ENCODE results near the gene IQCK. TPM values are rescaled to one million over a fixed set of nuclear protein-coding genes. Genes with fewer than 3 reads are reported as not detected.
A peak's percentile ranks its signal among the peaks of the same experiment; 100 is the strongest.
"Not testable (repeated sequence)": the region's sequence is repeated elsewhere in the genome, so short reads cannot be mapped to it uniquely, and the experiment has no call there.

The IQCK gene
- total and polyA plus RNA-seq, 2 donors (not counting 1 experiment from before 2014, with no cell fraction given), result 4.6 to 9.9 TPM

DNA sequence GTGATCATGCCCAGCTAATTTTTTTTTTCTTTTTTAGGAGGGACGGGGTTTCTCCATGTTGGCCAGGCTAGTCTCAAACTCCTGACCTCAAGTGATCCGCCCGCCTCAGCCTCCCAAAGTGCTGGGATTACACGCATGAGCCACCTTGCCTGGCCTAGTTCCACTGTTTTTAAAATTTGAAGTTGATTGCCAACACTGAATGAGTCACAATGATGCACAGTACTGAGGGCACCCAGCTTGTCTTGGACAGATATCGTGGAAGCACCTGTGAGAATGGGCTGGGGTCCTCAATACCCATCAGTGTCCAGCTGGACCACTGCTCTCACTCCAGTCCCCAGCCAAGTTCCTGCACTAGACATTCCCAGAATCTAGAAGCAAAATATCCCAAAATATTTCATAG lies 2.5 kb upstream of the IQCK start:
- Histone ChIP-seq H2AFZ (ENCODE audit: low read length) (no peak overlapping the region), H3K4me2 (ENCODE audit: extremely low read depth, insufficient read depth, low read length) (no peak overlapping the region), H3K9me3 (ENCODE audit: control insufficient read depth, insufficient read depth, low read depth, low read length) (no peaks in the 10 kb centered on the region), H3K9ac (ENCODE audit: insufficient read depth, low read length) (no peak overlapping the region), H3K27me3 (ENCODE audit: control insufficient read depth, insufficient read depth, low read length) (no peaks in the 10 kb centered on the region), H3K36me3 (ENCODE audit: control insufficient read depth, insufficient read depth, low read length) (peaks cover 11% of the 10 kb centered on the region), H3K27ac (ENCODE audit: insufficient read depth, low read length) (no peak overlapping the region), H3K4me3 (replicated peaks in 1 of 4; ENCODE audit: control extremely low read depth in 1 of 4, insufficient read depth in 1 of 4, low read depth in 3 of 4, low read length in 4 of 4) (no peak overlapping the region), H3K4me1 (ENCODE audit: control insufficient read depth, extremely low read depth, insufficient read depth, low read length) (no peaks in the 10 kb centered on the region), H3K79me2 (ENCODE audit: control insufficient read depth, insufficient read depth, low read length) (peaks cover 30% of the 10 kb centered on the region), H4K20me1 (ENCODE audit: control insufficient read depth, extremely low read depth, insufficient read depth, low read length) (no peaks in the 10 kb centered on the region)
- no peak for DNase-seq (ENCODE audit: low read depth in 2 of 2)
- TF ChIP-seq EZH2 (IDR thresholded peaks at IDR 0.05; ENCODE audit: low read length, missing control alignments) (no peak), CTCF (conservative IDR thresholded peaks at IDR 0.05 in 1 of 2, IDR thresholded peaks at IDR 0.05 in 1 of 2; ENCODE audit: low read depth in 1 of 2, low read length in 2 of 2) (no peak)

DNA sequence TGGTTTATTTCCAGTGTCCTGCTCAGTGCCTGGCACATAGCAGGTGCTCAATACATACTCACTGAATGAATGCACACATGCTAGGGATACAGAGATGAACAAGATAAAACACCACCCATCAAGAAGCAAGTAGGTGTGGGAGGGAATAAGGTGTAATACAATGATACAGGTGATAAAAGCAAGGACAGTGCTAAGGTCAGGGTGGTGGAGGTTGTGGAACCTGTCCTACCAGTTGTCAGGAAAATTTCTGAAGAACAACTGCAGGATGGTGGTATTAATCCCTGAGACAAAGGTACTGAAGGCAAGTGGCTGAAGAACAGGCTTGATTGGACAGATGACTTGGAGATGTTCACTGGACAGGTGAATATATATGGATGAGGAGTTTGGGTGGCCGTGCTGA lies 1.9 kb upstream of the IQCK start:
- no peak overlapping the region for H2AFZ ChIP-seq (ENCODE audit: low read length)
- no peak for DNase-seq (ENCODE audit: low read depth in 2 of 2)
- H3K9ac ChIP-seq (ENCODE audit: insufficient read depth, low read length), result no peak overlapping the region
- H3K4me1 ChIP-seq (ENCODE audit: control insufficient read depth, extremely low read depth, insufficient read depth, low read length), result no peaks in the 10 kb centered on the region
- peak overlapping the region; percentile 70 for H3K4me2 ChIP-seq (ENCODE audit: extremely low read depth, insufficient read depth, low read length)
- no peaks in the 10 kb centered on the region for H4K20me1 ChIP-seq (ENCODE audit: control insufficient read depth, extremely low read depth, insufficient read depth, low read length)
- TF ChIP-seq EZH2 (IDR thresholded peaks at IDR 0.05; ENCODE audit: low read length, missing control alignments) (no peak), CTCF (conservative IDR thresholded peaks at IDR 0.05 in 1 of 2, IDR thresholded peaks at IDR 0.05 in 1 of 2; ENCODE audit: low read depth in 1 of 2, low read length in 2 of 2) (no peak)
- H3K9me3 ChIP-seq (ENCODE audit: control insufficient read depth, insufficient read depth, low read depth, low read length), result no peaks in the 10 kb centered on the region
- H3K36me3 ChIP-seq (ENCODE audit: control insufficient read depth, insufficient read depth, low read length), result peaks cover 10% of the 10 kb centered on the region
- H3K4me3 ChIP-seq (replicated peaks in 1 of 4; ENCODE audit: control extremely low read depth in 1 of 4, insufficient read depth in 1 of 4, low read depth in 3 of 4, low read length in 4 of 4), result peak overlapping the region in 2 of 4 experiments; percentile 88 to 92
- no peak overlapping the region for H3K27ac ChIP-seq (ENCODE audit: insufficient read depth, low read length)
- H3K27me3 ChIP-seq (ENCODE audit: control insufficient read depth, insufficient read depth, low read length), result no peaks in the 10 kb centered on the region
- H3K79me2 ChIP-seq (ENCODE audit: control insufficient read depth, insufficient read depth, low read length), result peaks cover 30% of the 10 kb centered on the region

- H3K36me3 ChIP-seq (ENCODE audit: control insufficient read depth, insufficient read depth, low read length); H4K20me1 ChIP-seq (ENCODE audit: control insufficient read depth, extremely low read depth, insufficient read depth, low read length); H3K9me3 ChIP-seq (ENCODE audit: control insufficient read depth, insufficient read depth, low read depth, low read length); H2AFZ ChIP-seq (ENCODE audit: low read length); H3K27me3 ChIP-seq (ENCODE audit: control insufficient read depth, insufficient read depth, low read length); H3K4me1 ChIP-seq (ENCODE audit: control insufficient read depth, extremely low read depth, insufficient read depth, low read length); H3K9ac ChIP-seq (ENCODE audit: insufficient read depth, low read length); DNase-seq (ENCODE audit: low read depth in 2 of 2); H3K27ac ChIP-seq (ENCODE audit: insufficient read depth, low read length): not testable (repeated sequence)
- H3K4me2 ChIP-seq (ENCODE audit: extremely low read depth, insufficient read depth, low read length), result peak overlapping the region; percentile 84
- H3K79me2 ChIP-seq (ENCODE audit: control insufficient read depth, insufficient read depth, low read length), result peaks cover 30% of the 10 kb centered on the region
- peak overlapping the region; percentile 88 to 95 (median 92) for H3K4me3 ChIP-seq (replicated peaks in 1 of 4; ENCODE audit: control extremely low read depth in 1 of 4, insufficient read depth in 1 of 4, low read depth in 3 of 4, low read length in 4 of 4)
Observed at GRCh38 chr16:19716728-19717127, 1.3 kb upstream of the IQCK start.

All from fibroblast of lung (primary cell).